H9 (cell line): Measurements from ENCODE around the gene HBD. TPM values are rescaled to one million over a fixed set of nuclear protein-coding genes. Genes with fewer than 3 reads are reported as not detected.

Experiments used
- DNase-seq: peaks from one replicate; pipeline ENCODE4 v3.0.0-alpha.2; 2017
- H2AFZ ChIP-seq: one replicate; pipeline ENCODE4 v1.6.1; 2013; ENCODE audit warnings: mild to moderate bottlenecking, low read length, control low read depth, moderate library complexity
- H2AK5ac ChIP-seq: 2 replicates; pipeline ENCODE4 v1.6.1; 2013; ENCODE audit warnings: low read length, control low read depth, mixed read lengths; ENCODE audit not compliant: insufficient read length
- H2BK120ac ChIP-seq: one replicate; pipeline ENCODE4 v1.6.1; 2013; ENCODE audit warnings: low read depth, mild to moderate bottlenecking, low read length, control low read depth, inconsistent platforms; ENCODE audit not compliant: poor library complexity, severe bottlenecking
- H2BK12ac ChIP-seq: 2 replicates; pipeline ENCODE4 v1.6.1; 2013; ENCODE audit warnings: low read length, control low read depth, mixed read lengths, low read depth; ENCODE audit not compliant: insufficient read length
- H2BK15ac ChIP-seq: 2 replicates; pipeline ENCODE4 v1.6.1; 2013; ENCODE audit warnings: low read depth, low read length, control low read depth
- H2BK20ac ChIP-seq: one replicate; pipeline ENCODE4 v1.6.1; 2013; ENCODE audit warnings: low read depth, mild to moderate bottlenecking, low read length, control low read depth, inconsistent platforms; ENCODE audit not compliant: poor library complexity, severe bottlenecking
- H2BK5ac ChIP-seq: 2 replicates; pipeline ENCODE4 v1.6.1; 2013; ENCODE audit warnings: low read length, control low read depth, mixed read lengths; ENCODE audit not compliant: insufficient read length
- H3K14ac ChIP-seq: 2 replicates; pipeline ENCODE4 v1.6.1; 2013; ENCODE audit warnings: low read length, control low read depth; ENCODE audit not compliant: insufficient read depth
- H3K18ac ChIP-seq: 2 replicates; pipeline ENCODE4 v1.6.1; 2013; ENCODE audit warnings: low read depth, mild to moderate bottlenecking, mixed read lengths, low read length, control low read depth; ENCODE audit not compliant: insufficient read length
- H3K23ac ChIP-seq: 2 replicates; pipeline ENCODE4 v1.6.1; 2013; ENCODE audit warnings: low read length, control low read depth, mixed read lengths, low read depth; ENCODE audit not compliant: insufficient read length
- H3K23me2 ChIP-seq: 2 replicates; pipeline ENCODE4 v1.6.1; 2013; ENCODE audit warnings: low read depth, mild to moderate bottlenecking, mixed read lengths, low read length, control low read depth; ENCODE audit not compliant: insufficient read length, poor library complexity, severe bottlenecking
- H3K27ac ChIP-seq: 2 replicates; pipeline ENCODE4 v1.5.1; 2013; ENCODE audit warnings: low read length, control low read depth, mixed read lengths, low read depth; ENCODE audit not compliant: insufficient read length
- H3K27me3 ChIP-seq: 2 replicates; pipeline ENCODE4 v1.6.1; 2013; ENCODE audit warnings: low read length, control low read depth, inconsistent platforms; ENCODE audit not compliant: insufficient read depth
- H3K4ac ChIP-seq: 2 replicates; pipeline ENCODE4 v1.6.1; 2013; ENCODE audit warnings: low read depth, mild to moderate bottlenecking, control low read depth, inconsistent platforms, low read length, moderate library complexity
- H3K4me1 ChIP-seq: 2 replicates; pipeline ENCODE4 v1.6.1; 2013; ENCODE audit warnings: low read length, control low read depth, inconsistent platforms; ENCODE audit not compliant: insufficient read depth
- H3K4me2 ChIP-seq: 2 replicates; pipeline ENCODE4 v1.6.1; 2013; ENCODE audit warnings: low read length, control low read depth, mixed read lengths; ENCODE audit not compliant: insufficient read length, insufficient read depth
- H3K56ac ChIP-seq: 2 replicates; pipeline ENCODE4 v1.6.1; 2013; ENCODE audit warnings: low read depth, mild to moderate bottlenecking, mixed read lengths, low read length, control low read depth; ENCODE audit not compliant: insufficient read length
- H3K79me1 ChIP-seq: 2 replicates; pipeline ENCODE4 v1.6.1; 2013; ENCODE audit warnings: low read depth, mild to moderate bottlenecking, moderate library complexity, low read length, control low read depth, inconsistent platforms; ENCODE audit not compliant: insufficient read depth, poor library complexity, severe bottlenecking
- H3K79me2 ChIP-seq: 2 replicates; pipeline ENCODE4 v1.6.1; 2013; ENCODE audit warnings: low read length, control low read depth, inconsistent platforms; ENCODE audit not compliant: insufficient read depth
- H3K9ac ChIP-seq: 2 replicates; pipeline ENCODE4 v1.6.1; 2013; ENCODE audit warnings: low read length, control low read depth, mixed read lengths; ENCODE audit not compliant: insufficient read length; ENCODE audit errors: extremely low read depth
- H3K9me3 ChIP-seq: one replicate; pipeline ENCODE4 v1.6.1; 2013; ENCODE audit warnings: low read depth, low read length, inconsistent platforms; ENCODE audit not compliant: control insufficient read depth
- H3T11ph ChIP-seq: one replicate; pipeline ENCODE4 v1.6.1; 2013; ENCODE audit warnings: mild to moderate bottlenecking, low read length, control low read depth, inconsistent platforms
- H4K20me1 ChIP-seq: one replicate; pipeline ENCODE4 v1.6.1; 2013; ENCODE audit not compliant: control insufficient read depth, insufficient read length, insufficient read depth
- H4K5ac ChIP-seq: 2 replicates; pipeline ENCODE4 v1.6.1; 2013; ENCODE audit warnings: low read depth, mild to moderate bottlenecking, mixed read lengths, low read length, control low read depth; ENCODE audit not compliant: insufficient read length
- H4K8ac ChIP-seq: replicated peaks from 2 replicates; pipeline ENCODE4 v1.6.1; 2013; ENCODE audit warnings: low read length, control low read depth, mixed read lengths, low read depth; ENCODE audit not compliant: insufficient read length
- H4K91ac ChIP-seq: 2 replicates; pipeline ENCODE4 v1.6.1; 2013; ENCODE audit warnings: low read depth, mild to moderate bottlenecking, moderate library complexity, mixed read lengths, low read length, control low read depth; ENCODE audit not compliant: insufficient read length
- H3K27ac Mint-ChIP-seq, 3 experiments: 2 replicates in 2 of 3; 3 replicates in 1 of 3; pipeline ENCODE4 v1.8.0; 2020 to 2021; ENCODE audit warnings: mixed read lengths in 3 of 3, mild to moderate bottlenecking in 1 of 3, moderate library complexity in 1 of 3
- H3K27me3 Mint-ChIP-seq: 2 replicates; pipeline ENCODE4 v1.8.0; 2021; ENCODE audit warnings: low read depth, mild to moderate bottlenecking, moderate library complexity, mixed read lengths
- H3K36me3 Mint-ChIP-seq, 3 experiments: 2 replicates in 2 of 3; 3 replicates in 1 of 3; pipeline ENCODE4 v1.8.0; 2020 to 2021; ENCODE audit warnings: low read depth in 3 of 3, mixed read lengths in 3 of 3; ENCODE audit not compliant: insufficient read depth in 1 of 3
- H3K4me1 Mint-ChIP-seq, 2 experiments: 2 replicates each; pipeline ENCODE4 v1.8.0; 2020; ENCODE audit warnings: mixed read lengths in 2 of 2
- H3K4me3 Mint-ChIP-seq, 2 experiments: 2 replicates in 1 of 2; 3 replicates in 1 of 2; pipeline ENCODE4 v1.8.0; 2020 to 2021; ENCODE audit warnings: mild to moderate bottlenecking in 2 of 2, mixed read lengths in 2 of 2, moderate library complexity in 1 of 2
- H3K9me3 Mint-ChIP-seq, 2 experiments: 2 replicates in 1 of 2; 3 replicates in 1 of 2; pipeline ENCODE4 v1.8.0; 2020; ENCODE audit warnings: mild to moderate bottlenecking in 2 of 2, mixed read lengths in 2 of 2, moderate library complexity in 1 of 2
- WGBS: extraction: QIAGEN DNeasy Blood & Tissue Kit; methylation state at CpG from one replicate; pipeline ENCODE4 v1.1.7; 2013; ENCODE audit warnings: missing lambda C conversion rate, low lambda C conversion rate, mixed read lengths; ENCODE audit not compliant: insufficient read length; ENCODE audit errors: extremely low coverage; 5-methylcytosine and 5-hydroxymethylcytosine counted together
- total RNA-seq: library from RNA; stranded (reverse); gene quantifications from 2 replicates; pipeline ENCODE4 v1.2.1, GENCODE V29; 2021
- TF ChIP-seq, protein P1 (sequence below): fragments of 200-600 bp; sonication (generic); conservative IDR thresholded peaks from 3 replicates; pipeline ENCODE4 v1.8.0; 2021; ENCODE audit warnings: antibody characterized with exemption, mild to moderate bottlenecking

Gene HBD
- total RNA-seq, 1 experiment from 2014 or later, result not detected

DNA sequence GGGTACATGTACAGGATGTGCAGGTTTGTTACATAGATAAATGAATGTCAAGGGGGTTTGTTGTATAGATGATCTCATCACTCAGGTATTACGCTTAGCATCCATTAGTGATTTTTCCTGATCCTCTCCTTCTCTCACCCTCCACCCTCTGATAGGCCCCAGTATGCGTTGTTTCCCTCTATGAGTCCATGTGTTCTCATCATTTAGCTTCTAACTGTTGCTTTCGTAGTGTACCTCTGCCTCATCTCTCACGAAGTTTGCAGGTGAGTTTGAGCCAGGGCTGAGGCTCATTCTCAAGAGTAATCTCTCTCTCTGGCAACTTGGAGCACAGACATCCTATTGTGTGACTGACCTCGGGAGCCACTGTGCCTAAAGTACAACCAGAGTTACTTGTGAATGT lies 40.1 kb upstream of the HBD start:
- Histone ChIP-seq H2BK5ac (no peak overlapping the region), H3K14ac (no peak overlapping the region), H3K27ac (no peak overlapping the region), H2BK20ac (no peak overlapping the region), H3K56ac (no peak overlapping the region), H3K9ac (no peak overlapping the region), H3T11ph (no peak overlapping the region), H4K20me1 (no peaks in the 10 kb centered on the region), H4K5ac (no peak overlapping the region), H3K4me2 (no peak overlapping the region), H3K4me1 (no peaks in the 10 kb centered on the region), H3K27me3 (no peaks in the 10 kb centered on the region), H3K79me2 (no peaks in the 10 kb centered on the region), H2BK15ac (no peak overlapping the region), H2AK5ac (no peak overlapping the region), H3K18ac (no peak overlapping the region), H2AFZ (no peak overlapping the region), H4K8ac (no peak overlapping the region), H3K79me1 (no peaks in the 10 kb centered on the region), H4K91ac (no peak overlapping the region), H3K23ac (no peak overlapping the region), H2BK120ac (no peak overlapping the region), H2BK12ac (no peak overlapping the region), H3K4ac (no peak overlapping the region), H3K23me2 (no peaks in the 10 kb centered on the region), H3K9me3 (no peaks in the 10 kb centered on the region)
- H3K9me3 Mint-ChIP-seq, result no peaks in the 10 kb centered on the region
- DNase-seq, result no peak
- no CpG with 5 or more reads among the region's 5 CpGs for WGBS
- no peaks in the 10 kb centered on the region for H3K36me3 Mint-ChIP-seq
- TF ChIP-seq, protein P1, sequence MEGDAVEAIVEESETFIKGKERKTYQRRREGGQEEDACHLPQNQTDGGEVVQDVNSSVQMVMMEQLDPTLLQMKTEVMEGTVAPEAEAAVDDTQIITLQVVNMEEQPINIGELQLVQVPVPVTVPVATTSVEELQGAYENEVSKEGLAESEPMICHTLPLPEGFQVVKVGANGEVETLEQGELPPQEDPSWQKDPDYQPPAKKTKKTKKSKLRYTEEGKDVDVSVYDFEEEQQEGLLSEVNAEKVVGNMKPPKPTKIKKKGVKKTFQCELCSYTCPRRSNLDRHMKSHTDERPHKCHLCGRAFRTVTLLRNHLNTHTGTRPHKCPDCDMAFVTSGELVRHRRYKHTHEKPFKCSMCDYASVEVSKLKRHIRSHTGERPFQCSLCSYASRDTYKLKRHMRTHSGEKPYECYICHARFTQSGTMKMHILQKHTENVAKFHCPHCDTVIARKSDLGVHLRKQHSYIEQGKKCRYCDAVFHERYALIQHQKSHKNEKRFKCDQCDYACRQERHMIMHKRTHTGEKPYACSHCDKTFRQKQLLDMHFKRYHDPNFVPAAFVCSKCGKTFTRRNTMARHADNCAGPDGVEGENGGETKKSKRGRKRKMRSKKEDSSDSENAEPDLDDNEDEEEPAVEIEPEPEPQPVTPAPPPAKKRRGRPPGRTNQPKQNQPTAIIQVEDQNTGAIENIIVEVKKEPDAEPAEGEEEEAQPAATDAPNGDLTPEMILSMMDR, result no peak
- H3K27ac Mint-ChIP-seq, result peak overlapping the region in 1 of 3 experiments; percentile 87; a peak in 1 of 7 replicates
- H3K4me1 Mint-ChIP-seq, result peaks cover 5 to 7% of the 10 kb centered on the region in 2 experiments
- no peak overlapping the region for H3K4me3 Mint-ChIP-seq
- no peaks in the 10 kb centered on the region for H3K27me3 Mint-ChIP-seq
